Epidermal melanocyte (primary cell): ENCODE measurements around the gene KCNMB2.
"Not testable (repeated sequence)": the region's sequence is repeated elsewhere in the genome, so short reads cannot be mapped to it uniquely, and the experiment has no call there.

ENCODE experiments used
- DNase-seq: peaks from one replicate; pipeline ENCODE4 v3.0.0; 2011; ENCODE audit warnings: low spot score; ENCODE audit not compliant: insufficient read length

KCNMB2 gene

GRCh38 chr3:178518660-178519396 is 17.4 kb upstream of the KCNMB2 start:
- DNase-seq, result no peak

GRCh38 chr3:178519701-178520100 is 16.5 kb upstream of the KCNMB2 start:
- DNase-seq, result no peak

GRCh38 chr3:178520451-178520850 is 15.8 kb upstream of the KCNMB2 start:
- DNase-seq, result no peak

- no peak for DNase-seq
Observed at GRCh38 chr3:178522200-178523052, 13.8 kb upstream of the KCNMB2 start.

GRCh38 chr3:178525251-178525650 is 11.0 kb upstream of the KCNMB2 start:
- no peak for DNase-seq

GRCh38 chr3:178526291-178526690 is 9.9 kb upstream of the KCNMB2 start:
- no peak for DNase-seq

GRCh38 chr3:178527981-178528380 is 8.3 kb upstream of the KCNMB2 start:
- no peak for DNase-seq

- DNase-seq, result no peak
Observed at GRCh38 chr3:178529606-178530225, 6.5 kb upstream of the KCNMB2 start.

GRCh38 chr3:178532476-178532875 is 3.8 kb upstream of the KCNMB2 start:
- DNase-seq, result no peak

- DNase-seq, result no peak
Observed at GRCh38 chr3:178537122-178537705, 978 bp downstream of the KCNMB2 start.

GRCh38 chr3:178538056-178538455 is 1.8 kb downstream of the KCNMB2 start:
- no peak for DNase-seq

GRCh38 chr3:178540184-178540583 is 3.9 kb downstream of the KCNMB2 start:
- no peak for DNase-seq

GRCh38 chr3:178545337-178545736 is 9.1 kb downstream of the KCNMB2 start:
- DNase-seq, result no peak

GRCh38 chr3:178546079-178546478 is 9.8 kb downstream of the KCNMB2 start:
- no peak for DNase-seq

- not testable (repeated sequence) for DNase-seq
Observed at GRCh38 chr3:178549426-178549825, 13.2 kb downstream of the KCNMB2 start.

- no peak for DNase-seq
Observed at GRCh38 chr3:178551916-178552321, 15.7 kb downstream of the KCNMB2 start.

GRCh38 chr3:178558637-178559036 is 22.4 kb downstream of the KCNMB2 start:
- DNase-seq, result no peak

- no peak for DNase-seq
Observed at GRCh38 chr3:178560759-178561158, 24.5 kb downstream of the KCNMB2 start.

- no peak for DNase-seq
Observed at GRCh38 chr3:178561239-178561638, 25.0 kb downstream of the KCNMB2 start.

- DNase-seq, result no peak
Observed at GRCh38 chr3:178562143-178562946, 26.1 kb downstream of the KCNMB2 start.

GRCh38 chr3:178562947-178563232 is 26.7 kb downstream of the KCNMB2 start:
- no peak for DNase-seq
